ENCODE measurements around the gene EHF. TPM values are rescaled to one million over a fixed set of nuclear protein-coding genes. Genes with fewer than 3 reads are reported as not detected.

EHF gene
- total RNA-seq, 1 experiment from 2014 or later = 0.51 TPM

DNA sequence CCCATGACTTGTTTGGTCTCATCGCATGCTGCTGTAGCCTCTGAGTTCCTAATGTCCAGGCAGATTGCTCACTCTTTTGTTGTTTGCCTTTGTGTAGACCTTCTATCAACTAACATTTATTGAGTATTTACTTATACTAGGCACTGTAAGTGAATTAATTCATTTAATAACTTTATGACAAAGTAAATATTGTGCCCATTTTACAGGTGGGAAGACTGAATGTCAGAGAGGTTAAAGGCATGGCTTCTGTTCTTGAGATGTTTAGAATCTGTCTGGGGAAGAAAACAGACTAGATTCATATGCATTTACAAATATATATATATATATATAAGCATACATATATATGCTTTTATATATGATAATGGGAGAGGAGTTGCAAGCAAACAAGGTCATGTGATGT lies 27.1 kb downstream of the EHF start:
- ATAC-seq (no peak), DNase-seq (ENCODE audit: low read depth, low spot score) (no peak)
- Histone ChIP-seq H3K36me3 (ENCODE audit: control insufficient read depth, insufficient read depth, low read length) (no peaks in the 10 kb centered on the region), H3K27me3 (ENCODE audit: control insufficient read depth, insufficient read depth, low read length) (no peaks in the 10 kb centered on the region), H3K27ac (ENCODE audit: low read length) (no peak overlapping the region), H3K4me3 (ENCODE audit: low read depth in 2 of 2, low read length in 2 of 2) (no peak overlapping the region), H3K4me1 (ENCODE audit: control insufficient read depth, insufficient read depth, low read length) (peaks cover 2% of the 10 kb centered on the region; the same call in 1 of the 2 replicates), H3K9me3 (ENCODE audit: control insufficient read depth, insufficient read depth, low read depth, low read length) (no peaks in the 10 kb centered on the region; the same call in 1 of the 2 replicates)
- CTCF ChIA-PET = no interaction called here
- in situ Hi-C loops (cut with HindIII; ENCODE audit: low pct_unique_long_range_greater_than_20kb, low sequenced_read_pairs) = no loop called here
- POLR2A ChIA-PET = no interaction called here
- TF ChIP-seq POLR2AphosphoS5 (IDR thresholded peaks at IDR 0.05; ENCODE audit: low read depth, low read length) (no peak), TCF7L2 (IDR thresholded peaks at IDR 0.05; ENCODE audit: low read depth, low read length) (no peak), SIN3A (IDR thresholded peaks at IDR 0.05; ENCODE audit: borderline replicate concordance, insufficient read depth, low read depth, low read length) (no peak)
- TF ChIP-seq, protein P1, sequence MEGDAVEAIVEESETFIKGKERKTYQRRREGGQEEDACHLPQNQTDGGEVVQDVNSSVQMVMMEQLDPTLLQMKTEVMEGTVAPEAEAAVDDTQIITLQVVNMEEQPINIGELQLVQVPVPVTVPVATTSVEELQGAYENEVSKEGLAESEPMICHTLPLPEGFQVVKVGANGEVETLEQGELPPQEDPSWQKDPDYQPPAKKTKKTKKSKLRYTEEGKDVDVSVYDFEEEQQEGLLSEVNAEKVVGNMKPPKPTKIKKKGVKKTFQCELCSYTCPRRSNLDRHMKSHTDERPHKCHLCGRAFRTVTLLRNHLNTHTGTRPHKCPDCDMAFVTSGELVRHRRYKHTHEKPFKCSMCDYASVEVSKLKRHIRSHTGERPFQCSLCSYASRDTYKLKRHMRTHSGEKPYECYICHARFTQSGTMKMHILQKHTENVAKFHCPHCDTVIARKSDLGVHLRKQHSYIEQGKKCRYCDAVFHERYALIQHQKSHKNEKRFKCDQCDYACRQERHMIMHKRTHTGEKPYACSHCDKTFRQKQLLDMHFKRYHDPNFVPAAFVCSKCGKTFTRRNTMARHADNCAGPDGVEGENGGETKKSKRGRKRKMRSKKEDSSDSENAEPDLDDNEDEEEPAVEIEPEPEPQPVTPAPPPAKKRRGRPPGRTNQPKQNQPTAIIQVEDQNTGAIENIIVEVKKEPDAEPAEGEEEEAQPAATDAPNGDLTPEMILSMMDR (IDR thresholded peaks at IDR 0.05) = no peak
- TF ChIP-seq, protein P2, sequence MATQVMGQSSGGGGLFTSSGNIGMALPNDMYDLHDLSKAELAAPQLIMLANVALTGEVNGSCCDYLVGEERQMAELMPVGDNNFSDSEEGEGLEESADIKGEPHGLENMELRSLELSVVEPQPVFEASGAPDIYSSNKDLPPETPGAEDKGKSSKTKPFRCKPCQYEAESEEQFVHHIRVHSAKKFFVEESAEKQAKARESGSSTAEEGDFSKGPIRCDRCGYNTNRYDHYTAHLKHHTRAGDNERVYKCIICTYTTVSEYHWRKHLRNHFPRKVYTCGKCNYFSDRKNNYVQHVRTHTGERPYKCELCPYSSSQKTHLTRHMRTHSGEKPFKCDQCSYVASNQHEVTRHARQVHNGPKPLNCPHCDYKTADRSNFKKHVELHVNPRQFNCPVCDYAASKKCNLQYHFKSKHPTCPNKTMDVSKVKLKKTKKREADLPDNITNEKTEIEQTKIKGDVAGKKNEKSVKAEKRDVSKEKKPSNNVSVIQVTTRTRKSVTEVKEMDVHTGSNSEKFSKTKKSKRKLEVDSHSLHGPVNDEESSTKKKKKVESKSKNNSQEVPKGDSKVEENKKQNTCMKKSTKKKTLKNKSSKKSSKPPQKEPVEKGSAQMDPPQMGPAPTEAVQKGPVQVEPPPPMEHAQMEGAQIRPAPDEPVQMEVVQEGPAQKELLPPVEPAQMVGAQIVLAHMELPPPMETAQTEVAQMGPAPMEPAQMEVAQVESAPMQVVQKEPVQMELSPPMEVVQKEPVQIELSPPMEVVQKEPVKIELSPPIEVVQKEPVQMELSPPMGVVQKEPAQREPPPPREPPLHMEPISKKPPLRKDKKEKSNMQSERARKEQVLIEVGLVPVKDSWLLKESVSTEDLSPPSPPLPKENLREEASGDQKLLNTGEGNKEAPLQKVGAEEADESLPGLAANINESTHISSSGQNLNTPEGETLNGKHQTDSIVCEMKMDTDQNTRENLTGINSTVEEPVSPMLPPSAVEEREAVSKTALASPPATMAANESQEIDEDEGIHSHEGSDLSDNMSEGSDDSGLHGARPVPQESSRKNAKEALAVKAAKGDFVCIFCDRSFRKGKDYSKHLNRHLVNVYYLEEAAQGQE (IDR thresholded peaks at IDR 0.05; ENCODE audit: insufficient read depth in 1 of 2, low read depth in 2 of 2, low read length in 1 of 2) = no peak
- no TSS peak for BruUV-seq (replicated peaks)
- intact Hi-C loops (cut with micrococcal nuclease; ENCODE audit: unreplicated experiment) = no loop called here

DNA sequence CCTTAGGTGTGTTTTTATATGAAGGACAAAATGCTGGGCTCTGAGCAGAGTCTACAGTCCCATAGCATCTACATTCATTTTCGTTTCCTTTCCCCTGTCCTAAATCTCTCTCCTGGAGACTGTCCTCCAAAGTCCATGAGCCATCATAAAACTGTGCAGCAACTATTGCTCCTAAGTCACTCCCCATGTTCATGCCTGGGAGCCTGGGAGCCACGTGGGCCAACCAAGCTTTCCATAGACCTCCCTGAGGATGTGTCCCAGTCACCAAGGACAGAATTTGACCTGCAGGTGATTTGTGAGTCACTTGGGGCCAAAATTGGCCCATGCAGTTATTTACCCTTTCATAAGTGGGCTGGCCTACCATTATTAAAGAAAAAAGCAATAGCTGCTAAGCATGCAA lies 28.7 kb downstream of the EHF start:
- ChIA-PET POLR2A (no interaction called here), CTCF (interaction anchor here (0.7 kb wide), 1 partner anchor 220 kb away, joined by 3 read pairs; no protein-coding TSS in a partner anchor)
- H3K4me3 ChIP-seq (ENCODE audit: low read depth in 2 of 2, low read length in 2 of 2) = no peak overlapping the region
- intact Hi-C loops (cut with micrococcal nuclease; ENCODE audit: unreplicated experiment) = no loop called here
- peak overlapping the region; percentile 39; the same call in 1 of the 2 replicates for H3K27ac ChIP-seq (ENCODE audit: low read length)
- H3K36me3 ChIP-seq (ENCODE audit: control insufficient read depth, insufficient read depth, low read length) = no peaks in the 10 kb centered on the region
- TF ChIP-seq POLR2AphosphoS5 (IDR thresholded peaks at IDR 0.05; ENCODE audit: low read depth, low read length) = no peak
- TF ChIP-seq SIN3A (IDR thresholded peaks at IDR 0.05; ENCODE audit: borderline replicate concordance, insufficient read depth, low read depth, low read length) = no peak
- no peak for TF ChIP-seq TCF7L2 (IDR thresholded peaks at IDR 0.05; ENCODE audit: low read depth, low read length)
- TF ChIP-seq, protein P2 (IDR thresholded peaks at IDR 0.05; ENCODE audit: insufficient read depth in 1 of 2, low read depth in 2 of 2, low read length in 1 of 2) = no peak
- TF ChIP-seq, protein P1 (IDR thresholded peaks at IDR 0.05) = no peak
- no peaks in the 10 kb centered on the region; the same call in 1 of the 2 replicates for H3K9me3 ChIP-seq (ENCODE audit: control insufficient read depth, insufficient read depth, low read depth, low read length)
- H3K27me3 ChIP-seq (ENCODE audit: control insufficient read depth, insufficient read depth, low read length) = no peaks in the 10 kb centered on the region
- no peak for ATAC-seq
- in situ Hi-C loops (cut with HindIII; ENCODE audit: low pct_unique_long_range_greater_than_20kb, low sequenced_read_pairs) = no loop called here
- peaks cover 15% of the 10 kb centered on the region for H3K4me1 ChIP-seq (ENCODE audit: control insufficient read depth, insufficient read depth, low read length)
- BruUV-seq (replicated peaks) = no TSS peak
- DNase-seq (ENCODE audit: low read depth, low spot score) = no peak
